OCI-LY3 (cell line): ENCODE results near the gene SPOCK3.
"Not testable (repeated sequence)": the region's sequence is repeated elsewhere in the genome, so short reads cannot be mapped to it uniquely, and the experiment has no call there.

Experiments
- H2AFZ ChIP-seq: fragments of 200-600, 300-600 bp; shearing (Covaris generic); 2 replicates; pipeline ENCODE4 v1.6.0; 2014; ENCODE audit warnings: antibody characterized with exemption, low read depth, low read length
- H3K27ac ChIP-seq: fragments of 200-600, 300-600 bp; sonication (generic); 2 replicates; pipeline ENCODE4 v1.5.1; 2014; ENCODE audit warnings: mild to moderate bottlenecking, low read length, moderate library complexity, mixed read lengths
- H3K27me3 ChIP-seq: fragments of 200-600, 300-600 bp; sonication (generic); 2 replicates; pipeline ENCODE4 v1.6.1; 2014; ENCODE audit warnings: low read depth, low read length, mixed read lengths
- H3K36me3 ChIP-seq: fragments of 200-600, 300-600 bp; sonication (generic); replicated peaks from 2 replicates; pipeline ENCODE3; 2014; ENCODE audit warnings: low read depth, low read length, mixed read lengths
- H3K4me1 ChIP-seq: fragments of 300-600, 200-600 bp; sonication (generic); 2 replicates; pipeline ENCODE4 v1.6.1; 2014; ENCODE audit warnings: low read length, mixed read lengths
- H3K4me2 ChIP-seq: fragments of 200-600, 300-600 bp; sonication (generic); 2 replicates; pipeline ENCODE4 v1.6.1; 2014; ENCODE audit warnings: low read length, mixed read lengths
- H3K4me3 ChIP-seq: fragments of 300-600, 200-600 bp; sonication (generic); 2 replicates; pipeline ENCODE4 v1.5.1; 2014; ENCODE audit warnings: antibody characterized with exemption, mild to moderate bottlenecking, low read length, moderate library complexity
- H3K79me2 ChIP-seq: fragments of 300-600, 200-600 bp; shearing (Covaris generic); 2 replicates; pipeline ENCODE4 v1.6.1; 2014; ENCODE audit warnings: mild to moderate bottlenecking, low read length, mixed read lengths
- H3K9ac ChIP-seq: fragments of 300-600, 200-600 bp; shearing (Covaris generic); 2 replicates; pipeline ENCODE4 v1.6.0; 2014; ENCODE audit warnings: mild to moderate bottlenecking, low read length, moderate library complexity
- H3K9me3 ChIP-seq: fragments of 200-600, 300-600 bp; shearing (Covaris generic); 2 replicates; pipeline ENCODE4 v1.6.1; 2014; ENCODE audit warnings: low read length, mixed read lengths; ENCODE audit not compliant: insufficient read depth
- H4K20me1 ChIP-seq: fragments of 200-600, 300-600 bp; sonication (generic); 2 replicates; pipeline ENCODE4 v1.6.1; 2016; ENCODE audit warnings: low read length, mixed read lengths; ENCODE audit not compliant: insufficient read depth
- CTCF ChIP-seq: fragments of 200-600, 300-600 bp; sonication (generic); IDR thresholded peaks from 2 replicates; pipeline ENCODE4 v1.5.1; 2014; ENCODE audit warnings: antibody characterized with exemption, low read length, low read depth
- EZH2phosphoT487 ChIP-seq: fragments of 200-600 bp; shearing (Covaris generic); IDR thresholded peaks from 2 replicates; pipeline ENCODE4 v1.6.1; 2018; ENCODE audit warnings: antibody characterized with exemption, mixed run types, low read depth

Gene SPOCK3

GRCh38 chr4:167234316-167234881 is at the start of gene SPOCK3:
Gene SPOCK3, minus strand, starts transcription at chr4:167234494.
- Histone ChIP-seq H3K9me3 (no peaks in the 10 kb centered on the region), H3K4me1 (peaks cover 7% of the 10 kb centered on the region), H3K27me3 (peaks cover 39% of the 10 kb centered on the region), H4K20me1 (no peaks in the 10 kb centered on the region), H3K36me3 (no peaks in the 10 kb centered on the region), H2AFZ (peak within 1 kb of the TSS; percentile 37), H3K4me2 (peak within 1 kb of the TSS; percentile 92), H3K4me3 (peak within 1 kb of the TSS; percentile 86), H3K27ac (no peak within 1 kb of the TSS), H3K9ac (peak within 1 kb of the TSS; percentile 53), H3K79me2 (no peaks in the 10 kb centered on the region)
- no peak for TF ChIP-seq CTCF

GRCh38 chr4:167282171-167282864 is 48.0 kb upstream of the SPOCK3 start:
- no peak overlapping the region for H3K4me3 ChIP-seq
- no peaks in the 10 kb centered on the region for H3K79me2 ChIP-seq
- no peak overlapping the region for H3K9ac ChIP-seq
- H3K4me2 ChIP-seq, result no peak overlapping the region
- no peaks in the 10 kb centered on the region for H3K4me1 ChIP-seq
- H3K27ac ChIP-seq, result no peak overlapping the region
- no peaks in the 10 kb centered on the region for H3K27me3 ChIP-seq
- H2AFZ ChIP-seq, result no peak overlapping the region
- no peaks in the 10 kb centered on the region for H3K36me3 ChIP-seq
- no peak for TF ChIP-seq EZH2phosphoT487
- no peak for TF ChIP-seq CTCF
- H3K9me3 ChIP-seq, result no peaks in the 10 kb centered on the region
- H4K20me1 ChIP-seq, result no peaks in the 10 kb centered on the region

GRCh38 chr4:167281545-167281944 is 47.3 kb upstream of the SPOCK3 start:
- not testable (repeated sequence) for H3K9me3 ChIP-seq, H3K4me2 ChIP-seq, H4K20me1 ChIP-seq, H3K27ac ChIP-seq, H3K36me3 ChIP-seq, H3K79me2 ChIP-seq, H3K4me3 ChIP-seq, H3K4me1 ChIP-seq, H2AFZ ChIP-seq, H3K9ac ChIP-seq, H3K27me3 ChIP-seq

- Histone ChIP-seq H3K4me2 (no peak overlapping the region), H2AFZ (no peak overlapping the region), H3K27me3 (no peaks in the 10 kb centered on the region), H3K9me3 (no peaks in the 10 kb centered on the region), H4K20me1 (no peaks in the 10 kb centered on the region), H3K27ac (no peak overlapping the region), H3K4me1 (no peaks in the 10 kb centered on the region), H3K9ac (no peak overlapping the region), H3K4me3 (no peak overlapping the region), H3K79me2 (no peaks in the 10 kb centered on the region), H3K36me3 (no peaks in the 10 kb centered on the region)
- no peak for TF ChIP-seq CTCF
- TF ChIP-seq EZH2phosphoT487, result no peak
Observed at GRCh38 chr4:167274351-167274750, 40.1 kb upstream of the SPOCK3 start.
